Esophagus muscularis mucosa (tissue), 4 donors: ENCODE measurements around the gene NUP210. TPM values are rescaled to one million over a fixed set of nuclear protein-coding genes. Genes with fewer than 3 reads are reported as not detected.

Experiments
- DNase-seq: peaks from one replicate; pipeline ENCODE4 v3.0.0-alpha.2; 2017; ENCODE audit errors: extremely low spot score
- H3K27ac ChIP-seq, 4 donors: fragments of 200-600 bp; sonication (generic); replicated peaks in 1 of 4; 1 replicate in 3 of 4; 2 replicates in 1 of 4; pipeline ENCODE4 v1.5.1; 2016 to 2019; ENCODE audit warnings: mild to moderate bottlenecking in 1 of 4
- H3K27me3 ChIP-seq, 4 donors: fragments of 200-600 bp; sonication (generic); one replicate each; pipeline versions ENCODE4 v1.5.1 to v1.6.0; 2016 to 2019
- H3K36me3 ChIP-seq, 4 donors: fragments of 200-600 bp; sonication (generic); one replicate each; pipeline ENCODE4 v1.5.1; 2016 to 2019
- H3K4me1 ChIP-seq, 4 donors: fragments of 200-600 bp; sonication (generic); one replicate each; pipeline ENCODE4 v1.5.1; 2016 to 2019
- H3K4me3 ChIP-seq, 4 donors: fragments of 200-600 bp; sonication (generic); 1 replicate in 2 of 4; 2 replicates in 2 of 4; pipeline ENCODE4 v1.5.1; 2016 to 2019; ENCODE audit warnings: mild to moderate bottlenecking in 4 of 4, moderate library complexity in 1 of 4
- H3K9me3 ChIP-seq, 4 donors: fragments of 200-600 bp; sonication (generic); 1 replicate in 3 of 4; 2 replicates in 1 of 4; pipeline ENCODE4 v1.5.1; 2016 to 2019
- CTCF ChIP-seq, 3 experiments: fragments of 200-600 bp in 2 of 3; fragments of 450-650 bp in 1 of 3; sonication (generic) in 2 of 3; IDR thresholded peaks; one replicate each; pipeline ENCODE4 v1.5.1; 2017 to 2019; ENCODE audit warnings: antibody characterized with exemption in 3 of 3, mild to moderate bottlenecking in 2 of 3, moderate library complexity in 1 of 3
- EP300 ChIP-seq: sonication (generic); formaldehyde crosslinking; IDR thresholded peaks from one replicate; pipeline ENCODE4 v1.6.1; 2017; ENCODE audit warnings: antibody characterized with exemption
- POLR2A ChIP-seq: fragments of 450-650 bp; IDR thresholded peaks from one replicate; pipeline ENCODE4 v1.6.1; 2017; ENCODE audit warnings: antibody characterized with exemption, moderate library complexity, mild to moderate bottlenecking, low read depth
- POLR2AphosphoS5 ChIP-seq, 2 donors: sonication (generic); formaldehyde crosslinking; IDR thresholded peaks; one replicate each; pipeline ENCODE4 v1.6.1; 2017; ENCODE audit warnings: antibody characterized with exemption in 2 of 2
- WGBS: methylation state at CpG from one replicate; pipeline ENCODE4 v1.1.5; 2018; 5-methylcytosine and 5-hydroxymethylcytosine counted together
- intact Hi-C: fragments of 100-400 bp; cut with DNase I; formaldehyde crosslinking; loops from one replicate; pipeline ENCODE4 v1.15.1; 2023
- total RNA-seq, 4 donors: library from RNA; depleted of rRNA; stranded (reverse); fragments of >200 nt; gene quantifications; one replicate each; pipeline versions ENCODE4 v1.1.0 to v1.2.1, GENCODE V29; 2016

Gene NUP210
- total RNA-seq, 4 donors from 2014 or later, result 2.5 to 5.2 (median 4.2) TPM

- TF ChIP-seq EP300 (no peak), POLR2AphosphoS5 (IDR thresholded peaks at IDR 0.05) (no peak), CTCF (IDR thresholded peaks at IDR 0.05) (no peak)
- H3K9me3 ChIP-seq, result no peaks in the 10 kb centered on the region
- H3K27me3 ChIP-seq, result no peaks in the 10 kb centered on the region
- H3K4me3 ChIP-seq, result no peak overlapping the region
- 73% methylated on average over 11 of the region's 11 CpGs for WGBS
- peaks cover 0 to 70% (median 13%) of the 10 kb centered on the region in 4 donors for H3K36me3 ChIP-seq
- no peak for DNase-seq
- intact Hi-C loops, result no loop called here
- H3K4me1 ChIP-seq, result no peaks in the 10 kb centered on the region
- H3K27ac ChIP-seq, result no peak overlapping the region
Measured at GRCh38 chr3:13393427-13394360, 26.4 kb downstream of the NUP210 start.

DNA sequence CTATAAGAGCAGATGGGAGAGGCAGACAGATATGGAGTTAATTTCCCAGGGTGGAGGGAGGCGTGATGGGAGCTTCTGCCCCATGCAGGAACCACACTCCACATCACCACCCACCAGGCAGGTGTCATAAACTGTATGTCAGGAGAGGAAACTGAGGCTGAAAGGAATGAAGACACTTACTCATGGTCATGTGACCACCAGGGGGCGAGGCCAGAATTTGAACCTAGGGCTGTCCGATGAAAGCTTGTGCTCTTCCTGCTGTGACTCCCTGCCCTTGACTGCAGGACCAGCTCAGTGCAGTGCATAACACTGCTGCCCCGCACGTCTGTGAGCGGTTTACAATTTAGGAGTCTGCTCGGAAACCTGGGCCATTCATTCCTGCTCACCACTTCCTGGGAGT is 28.8 kb downstream of the NUP210 start:
- no peak for DNase-seq
- Histone ChIP-seq H3K27me3 (no peaks in the 10 kb centered on the region), H3K9me3 (no peaks in the 10 kb centered on the region), H3K36me3 (peaks cover 0 to 77% (median 15%) of the 10 kb centered on the region in 4 donors), H3K27ac (no peak overlapping the region), H3K4me3 (no peak overlapping the region), H3K4me1 (no peaks in the 10 kb centered on the region)
- 84% methylated on average over 7 of the region's 7 CpGs for WGBS
- intact Hi-C loops, result no loop called here
- TF ChIP-seq POLR2A (no peak), EP300 (no peak), CTCF (IDR thresholded peaks at IDR 0.05) (no peak), POLR2AphosphoS5 (IDR thresholded peaks at IDR 0.05) (no peak)

GRCh38 chr3:13389378-13389777 is 30.7 kb downstream of the NUP210 start:
- H3K36me3 ChIP-seq, result peaks cover 0 to 85% (median 19%) of the 10 kb centered on the region in 4 donors
- no peak for DNase-seq
- TF ChIP-seq POLR2A (no peak), CTCF (IDR thresholded peaks at IDR 0.05) (no peak)
- no peaks in the 10 kb centered on the region for H3K27me3 ChIP-seq
- no peak overlapping the region for H3K27ac ChIP-seq
- intact Hi-C loops, result no loop called here
- WGBS, result 79% methylated on average over 3 of the region's 7 CpGs
- H3K9me3 ChIP-seq, result no peaks in the 10 kb centered on the region
- no peak overlapping the region for H3K4me3 ChIP-seq
- no peaks in the 10 kb centered on the region for H3K4me1 ChIP-seq

- intact Hi-C loops, result no loop called here
- H3K9me3 ChIP-seq, result no peaks in the 10 kb centered on the region
- H3K27me3 ChIP-seq, result no peaks in the 10 kb centered on the region
- WGBS, result 92% methylated on average over 11 of the region's 13 CpGs
- TF ChIP-seq POLR2A (no peak), POLR2AphosphoS5 (IDR thresholded peaks at IDR 0.05) (no peak), CTCF (IDR thresholded peaks at IDR 0.05) (no peak), EP300 (no peak)
- no peak overlapping the region for H3K4me3 ChIP-seq
- peaks cover 0 to 83% (median 19%) of the 10 kb centered on the region in 4 donors for H3K36me3 ChIP-seq
- H3K27ac ChIP-seq, result no peak overlapping the region
- DNase-seq, result no peak
- H3K4me1 ChIP-seq, result no peaks in the 10 kb centered on the region
Measured at GRCh38 chr3:13388816-13389215, 31.3 kb downstream of the NUP210 start.
